Stimulated activated CD8-positive, alpha-beta memory T cell treated with anti-CD3 and anti-CD28 coated beads, Interleukin-12 subunit alpha, Interleukin-12 subunit beta, amount 100 ng/mL, for 4 hours (primary cell): ENCODE data around the gene KRTAP13-1.

Experiments used
- DNase-seq: peaks from one replicate; pipeline ENCODE4 v3.0.0-alpha.2; 2020; ENCODE audit warnings: low read depth

Gene KRTAP13-1

GRCh38 chr21:30395731-30396130 is at the start of gene KRTAP13-1:
Gene KRTAP13-1 (plus strand): TSS chr21:30396031. CDS start chr21:30396087, 56 bp downstream.
- no peak for DNase-seq

DNA sequence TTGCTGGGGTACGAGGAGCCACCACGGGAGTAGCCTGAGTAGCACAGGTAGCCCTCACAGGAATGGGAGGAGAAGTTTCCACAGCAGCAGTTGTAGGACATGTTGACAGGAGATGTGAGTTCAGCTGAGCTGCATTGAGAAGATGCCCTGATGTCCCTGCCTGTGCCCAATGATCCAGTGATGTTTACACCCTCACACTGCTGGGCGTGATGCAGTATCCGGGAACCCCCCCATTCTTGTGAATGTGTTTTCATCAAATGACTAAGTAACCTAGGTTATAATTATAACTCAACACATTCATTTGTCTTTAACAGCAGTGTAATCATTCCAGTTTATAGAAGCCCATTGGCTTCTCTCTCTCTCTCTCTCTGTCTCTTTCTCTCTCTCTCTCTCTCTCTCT is 47.3 kb upstream of the KRTAP13-1 start, which contains the start of gene KRTAP23-1:
TSS of gene KRTAP23-1 (minus strand) at position 101 of the 400 bp plus-strand sequence. CDS start at position 101, 0 bp downstream.
- DNase-seq = no peak

GRCh38 chr21:30349572-30349971 is 46.3 kb upstream of the KRTAP13-1 start:
- DNase-seq = no peak

- DNase-seq = no peak
Observed at GRCh38 chr21:30351534-30351933, 44.3 kb upstream of the KRTAP13-1 start.

DNA sequence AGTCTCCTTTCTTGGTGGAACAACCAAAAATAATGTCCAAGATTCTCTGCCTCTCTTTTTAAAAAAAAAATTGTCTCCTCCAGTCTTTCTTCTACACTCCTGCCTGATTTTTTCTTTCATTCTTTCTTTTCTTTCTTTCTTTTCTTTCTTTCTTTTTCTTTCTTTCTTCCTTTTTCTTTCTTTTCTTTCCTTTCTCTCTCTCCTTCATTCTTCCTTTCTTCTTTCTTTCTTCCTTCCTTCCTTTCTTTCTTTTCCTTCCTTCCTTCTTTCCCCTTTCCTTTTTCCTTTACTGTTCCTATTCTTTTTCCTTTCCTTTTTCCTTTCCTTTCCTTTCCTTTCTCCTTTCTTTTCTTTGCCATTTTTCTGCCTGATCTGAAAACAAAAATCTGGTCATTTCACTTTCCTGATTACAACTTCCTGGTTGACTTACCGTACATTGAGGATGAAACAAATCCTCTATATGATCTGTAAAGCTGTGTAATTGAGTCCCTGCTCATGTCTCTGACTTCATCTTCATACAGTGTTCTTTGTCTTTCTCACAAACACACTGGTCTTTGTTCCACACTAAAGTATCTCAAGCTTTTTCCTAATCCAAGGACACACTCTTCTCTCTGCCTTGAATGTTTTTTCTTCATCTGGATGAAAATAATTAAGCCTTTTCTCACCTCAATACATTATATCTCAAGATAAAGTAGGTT is 41.4 kb upstream of the KRTAP13-1 start:
- DNase-seq = no peak

GRCh38 chr21:30355906-30356305 is 39.9 kb upstream of the KRTAP13-1 start:
- no peak for DNase-seq

- no peak for DNase-seq
Observed at GRCh38 chr21:30372139-30372770, 23.6 kb upstream of the KRTAP13-1 start, which contains the start of gene KRTAP13-2. Gene KRTAP13-2 (minus strand): TSS chr21:30372271. CDS start chr21:30372213, 58 bp downstream.

DNA sequence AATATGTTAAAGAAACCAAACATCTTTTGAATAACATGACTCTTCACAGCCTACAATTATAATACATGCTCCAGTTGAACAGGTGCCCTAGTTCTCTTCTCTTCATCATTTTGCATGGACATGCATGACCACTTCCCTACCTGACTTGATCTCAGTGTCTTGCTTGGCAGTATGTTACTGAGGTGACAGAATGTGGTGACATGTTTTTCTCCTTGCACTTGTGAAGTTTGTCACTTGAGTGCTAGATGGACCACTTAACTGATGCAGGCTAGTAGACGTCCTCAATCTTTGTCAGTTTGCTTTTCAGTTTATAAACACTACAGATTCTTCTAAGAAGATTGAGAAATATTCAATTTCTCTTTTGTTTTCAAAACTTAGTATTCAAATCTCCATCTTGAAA is 13.6 kb upstream of the KRTAP13-1 start:
- no peak for DNase-seq

DNA sequence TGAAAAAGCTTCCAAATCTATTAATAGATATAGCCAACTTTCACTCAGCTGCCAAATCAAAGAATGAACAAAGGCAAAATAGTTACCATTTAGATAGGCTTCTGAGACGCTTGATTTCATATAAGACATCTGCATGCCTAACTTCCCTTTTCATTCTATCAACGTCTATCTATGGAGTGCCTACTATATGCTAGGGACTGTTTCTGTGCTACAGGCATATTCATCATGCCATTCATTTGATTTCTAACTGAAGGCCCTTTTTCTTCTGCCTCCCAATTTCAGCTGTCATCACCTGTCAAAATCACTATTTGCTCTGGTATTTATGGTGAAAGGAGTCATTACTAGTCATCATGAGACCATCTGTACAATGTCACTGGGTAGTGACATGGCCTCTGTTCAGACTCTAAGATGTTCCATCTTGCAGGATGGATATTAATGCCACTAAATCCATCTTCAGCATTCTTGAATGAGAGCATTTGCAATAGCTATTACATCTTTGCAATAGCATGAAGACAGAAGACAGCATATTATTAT is 4.3 kb upstream of the KRTAP13-1 start:
- no peak for DNase-seq

- DNase-seq = no peak
Observed at GRCh38 chr21:30408782-30409494, 13.1 kb downstream of the KRTAP13-1 start.

DNA sequence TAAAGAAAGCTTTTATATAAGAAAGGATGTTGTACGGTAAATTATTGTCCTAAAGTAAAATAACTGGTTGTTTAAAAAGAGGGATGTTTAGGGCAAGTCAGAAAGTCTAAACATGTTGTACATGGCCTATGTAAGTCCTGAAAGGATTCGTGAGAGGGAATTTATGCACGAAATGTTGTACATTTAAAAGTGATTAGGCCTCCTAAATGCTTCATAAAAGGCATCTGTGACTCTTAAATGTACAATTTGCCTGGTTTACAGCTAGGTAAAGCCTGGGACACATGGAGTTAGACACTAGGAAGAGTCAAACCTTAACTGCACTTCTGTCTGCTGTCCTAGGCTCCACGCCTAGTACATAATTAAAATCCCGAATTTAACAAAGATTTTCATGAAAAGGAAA is 20.2 kb downstream of the KRTAP13-1 start:
- no peak for DNase-seq

- DNase-seq = no peak
Observed at GRCh38 chr21:30425826-30426225, 30.0 kb downstream of the KRTAP13-1 start, which contains the start of gene KRTAP13-3. Gene KRTAP13-3 (minus strand): TSS chr21:30425926. CDS start chr21:30425912, 14 bp downstream.

GRCh38 chr21:30426731-30427130 is 30.9 kb downstream of the KRTAP13-1 start:
- DNase-seq = no peak

- DNase-seq = no peak
Observed at GRCh38 chr21:30430170-30430655, 34.4 kb downstream of the KRTAP13-1 start, which contains the start of gene KRTAP13-4. Gene KRTAP13-4 (plus strand): TSS chr21:30430220. CDS start chr21:30430276, 56 bp downstream.

- no peak for DNase-seq
Observed at GRCh38 chr21:30434033-30434631, 38.3 kb downstream of the KRTAP13-1 start.

- DNase-seq = no peak
Observed at GRCh38 chr21:30437010-30437565, 41.3 kb downstream of the KRTAP13-1 start.

DNA sequence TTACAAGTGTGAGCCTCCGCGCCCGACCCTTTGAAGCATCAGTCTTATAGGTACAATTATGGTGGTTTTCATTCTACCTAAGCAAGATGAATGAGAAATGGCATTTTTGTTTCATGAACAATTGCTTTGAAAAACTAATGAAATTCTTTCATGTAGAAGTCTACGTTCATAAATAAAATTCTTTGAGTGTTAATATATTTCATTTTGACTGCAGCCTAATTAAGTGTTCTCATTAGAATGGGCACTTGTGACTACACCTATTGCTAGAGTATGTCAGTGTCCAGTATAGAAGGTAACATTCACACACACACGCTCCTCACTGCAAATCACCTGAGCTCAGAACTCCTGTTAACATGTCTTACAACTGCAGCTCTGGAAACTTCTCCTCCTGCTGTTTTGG is 44.1 kb downstream of the KRTAP13-1 start, which contains the start of gene KRTAP15-1:
TSS of gene KRTAP15-1 (plus strand) at position 301 of the 400 bp plus-strand sequence. CDS start at position 354, 53 bp downstream.
- no peak for DNase-seq

- no peak for DNase-seq
Observed at GRCh38 chr21:30443226-30443625, 47.4 kb downstream of the KRTAP13-1 start.

DNA sequence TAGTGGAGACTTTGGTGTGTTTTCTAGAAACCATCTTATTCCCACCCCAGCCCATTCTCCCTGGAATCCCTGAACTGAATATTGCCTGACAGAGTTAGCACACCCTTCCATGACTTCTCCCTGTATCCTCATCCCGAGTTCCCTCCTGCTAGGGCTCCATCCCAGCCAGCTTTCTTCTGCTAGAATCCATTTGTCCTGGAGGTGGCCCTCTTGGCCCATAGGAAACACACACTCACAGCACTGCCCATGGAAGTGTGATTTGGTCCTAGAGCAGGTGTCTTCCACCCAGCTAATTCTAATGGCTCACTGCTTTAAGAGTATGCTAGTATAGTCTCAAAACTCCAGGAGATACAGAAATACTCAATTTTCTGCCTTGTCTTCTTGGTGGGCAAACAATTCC is 48.4 kb downstream of the KRTAP13-1 start:
- no peak for DNase-seq
